Gastrocnemius medialis (tissue), 4 donors: ENCODE results near the gene GRAMD2A.

ENCODE experiments used
- POLR2A ChIP-seq, 2 donors: fragments of 450-650 bp; IDR thresholded peaks; one replicate each; pipeline ENCODE4 v1.6.1; 2017; ENCODE audit warnings: antibody characterized with exemption in 2 of 2, mild to moderate bottlenecking in 2 of 2, moderate library complexity in 2 of 2
- TF ChIP-seq, protein P1 (sequence below), 5 experiments: fragments of 450-650 bp in 3 of 5; fragments of 200-600 bp in 2 of 5; sonication (generic) in 2 of 5; IDR thresholded peaks in 4 of 5; conservative IDR thresholded peaks in 1 of 5; 1 replicate in 4 of 5; 2 replicates in 1 of 5; pipeline ENCODE4 v1.5.1; 2016 to 2019; ENCODE audit warnings: antibody characterized with exemption in 5 of 5, mild to moderate bottlenecking in 3 of 5, moderate library complexity in 3 of 5

- TF ChIP-seq, protein P1, sequence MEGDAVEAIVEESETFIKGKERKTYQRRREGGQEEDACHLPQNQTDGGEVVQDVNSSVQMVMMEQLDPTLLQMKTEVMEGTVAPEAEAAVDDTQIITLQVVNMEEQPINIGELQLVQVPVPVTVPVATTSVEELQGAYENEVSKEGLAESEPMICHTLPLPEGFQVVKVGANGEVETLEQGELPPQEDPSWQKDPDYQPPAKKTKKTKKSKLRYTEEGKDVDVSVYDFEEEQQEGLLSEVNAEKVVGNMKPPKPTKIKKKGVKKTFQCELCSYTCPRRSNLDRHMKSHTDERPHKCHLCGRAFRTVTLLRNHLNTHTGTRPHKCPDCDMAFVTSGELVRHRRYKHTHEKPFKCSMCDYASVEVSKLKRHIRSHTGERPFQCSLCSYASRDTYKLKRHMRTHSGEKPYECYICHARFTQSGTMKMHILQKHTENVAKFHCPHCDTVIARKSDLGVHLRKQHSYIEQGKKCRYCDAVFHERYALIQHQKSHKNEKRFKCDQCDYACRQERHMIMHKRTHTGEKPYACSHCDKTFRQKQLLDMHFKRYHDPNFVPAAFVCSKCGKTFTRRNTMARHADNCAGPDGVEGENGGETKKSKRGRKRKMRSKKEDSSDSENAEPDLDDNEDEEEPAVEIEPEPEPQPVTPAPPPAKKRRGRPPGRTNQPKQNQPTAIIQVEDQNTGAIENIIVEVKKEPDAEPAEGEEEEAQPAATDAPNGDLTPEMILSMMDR (IDR thresholded peaks at IDR 0.05 in 4 of 5, conservative IDR thresholded peaks at IDR 0.05 in 1 of 5), result no peak
- TF ChIP-seq POLR2A (IDR thresholded peaks at IDR 0.05), result no peak
Observed at GRCh38 chr15:72233769-72234168, 36.2 kb upstream of the GRAMD2A start.
